ENCODE measurements around the gene TOM1L2.

GRCh38 chr17:17904166-17905035 is 67.8 kb downstream of the TOM1L2 start:
- TF ChIP-seq EP300 (conservative IDR thresholded peaks at IDR 0.05; ENCODE audit: poor library complexity, severe bottlenecking), result no peak
- TF ChIP-seq CTCF (IDR thresholded peaks at IDR 0.05; ENCODE audit: poor library complexity, severe bottlenecking), result no peak
- TF ChIP-seq EZH2 (IDR thresholded peaks at IDR 0.05; ENCODE audit: borderline replicate concordance, insufficient read depth, low read length, poor library complexity, severe bottlenecking), result no peak
- no peak for TF ChIP-seq REST (IDR thresholded peaks at IDR 0.05; ENCODE audit: borderline replicate concordance)
- TF ChIP-seq POLR2AphosphoS5 (IDR thresholded peaks at IDR 0.05), result no peak
- TF ChIP-seq SMC3 (conservative IDR thresholded peaks at IDR 0.05; ENCODE audit: poor library complexity), result no peak

Measured in neural cell (in vitro differentiated cells).